Activated T-cell treated with anti-CD3 and anti-CD28 coated beads, Interleukin-2, amount 50 U/mL, for 72 hours (primary cell): ENCODE data around the gene ACAD9. TPM values are rescaled to one million over a fixed set of nuclear protein-coding genes. Genes with fewer than 3 reads are reported as not detected.

ENCODE experiments used
- ATAC-seq, 2 donors: fragments of 150-1000 bp; cut with Tn5 transposase; replicated peaks in 1 of 2; 2 replicates each; pipeline ENCODE4 v1.10.0; 2021; ENCODE audit warnings: moderate library complexity in 2 of 2, mild to moderate bottlenecking in 1 of 2
- DNase-seq, 2 donors: peaks; one replicate each; pipeline ENCODE4 v3.0.0; 2021 to 2022; ENCODE audit warnings: mixed read lengths in 1 of 2
- H3K27ac Mint-ChIP-seq: one replicate; pipeline ENCODE4 v1.8.0; 2022; ENCODE audit warnings: mild to moderate bottlenecking, moderate library complexity, mixed read lengths
- H3K27me3 Mint-ChIP-seq: one replicate; pipeline ENCODE4 v1.8.0; 2022; ENCODE audit warnings: low read depth, mixed read lengths
- H3K36me3 Mint-ChIP-seq, 2 donors: one replicate each; pipeline ENCODE4 v1.8.0; 2022; ENCODE audit warnings: mixed read lengths in 2 of 2, mild to moderate bottlenecking in 1 of 2; ENCODE audit not compliant: insufficient read depth in 2 of 2
- H3K4me1 Mint-ChIP-seq: one replicate; pipeline ENCODE4 v1.8.0; 2022; ENCODE audit warnings: low read depth, mixed read lengths
- H3K4me3 Mint-ChIP-seq, 2 donors: one replicate each; pipeline ENCODE4 v1.8.0; 2022; ENCODE audit warnings: mild to moderate bottlenecking in 2 of 2, mixed read lengths in 2 of 2, moderate library complexity in 2 of 2
- H3K9me3 Mint-ChIP-seq, 2 donors: one replicate each; pipeline ENCODE4 v1.8.0; 2022; ENCODE audit warnings: mixed read lengths in 2 of 2
- total RNA-seq, 2 donors: library from RNA; stranded (reverse); gene quantifications; one replicate each; pipeline ENCODE4 v1.2.3, GENCODE V29; 2022

The ACAD9 gene
- total RNA-seq, 2 donors from 2014 or later: 21.9 to 30.0 TPM

- no peak overlapping the region for H3K4me3 Mint-ChIP-seq
- H3K9me3 Mint-ChIP-seq: no peaks in the 10 kb centered on the region
- DNase-seq (no peak), ATAC-seq (no peak)
- H3K36me3 Mint-ChIP-seq: no peaks in the 10 kb centered on the region
- no peaks in the 10 kb centered on the region for H3K4me1 Mint-ChIP-seq
- no peak overlapping the region for H3K27ac Mint-ChIP-seq
- H3K27me3 Mint-ChIP-seq: no peaks in the 10 kb centered on the region
Measured at GRCh38 chr3:128940252-128940651, 60.8 kb downstream of the ACAD9 start.

- DNase-seq (no peak), ATAC-seq (no peak)
- H3K9me3 Mint-ChIP-seq: no peaks in the 10 kb centered on the region
- H3K27me3 Mint-ChIP-seq: no peaks in the 10 kb centered on the region
- H3K4me3 Mint-ChIP-seq: no peak overlapping the region
- no peaks in the 10 kb centered on the region for H3K4me1 Mint-ChIP-seq
- H3K36me3 Mint-ChIP-seq: no peaks in the 10 kb centered on the region
- no peak overlapping the region for H3K27ac Mint-ChIP-seq
Measured at GRCh38 chr3:128942161-128942952, 62.9 kb downstream of the ACAD9 start.

GRCh38 chr3:128945041-128945877 lies 65.8 kb downstream of the ACAD9 start:
- no peak for DNase-seq
- no peaks in the 10 kb centered on the region for H3K4me1 Mint-ChIP-seq
- no peak for ATAC-seq
- no peaks in the 10 kb centered on the region for H3K36me3 Mint-ChIP-seq
- no peak overlapping the region for H3K27ac Mint-ChIP-seq
- H3K27me3 Mint-ChIP-seq: no peaks in the 10 kb centered on the region
- H3K9me3 Mint-ChIP-seq: no peaks in the 10 kb centered on the region
- H3K4me3 Mint-ChIP-seq: no peak overlapping the region

- ATAC-seq (no peak), DNase-seq (no peak)
- Mint-ChIP-seq H3K27ac (no peak overlapping the region), H3K4me1 (no peaks in the 10 kb centered on the region), H3K27me3 (no peaks in the 10 kb centered on the region), H3K36me3 (no peaks in the 10 kb centered on the region), H3K9me3 (no peaks in the 10 kb centered on the region), H3K4me3 (no peak overlapping the region)
Measured at GRCh38 chr3:128945878-128946175, 66.4 kb downstream of the ACAD9 start.

GRCh38 chr3:128946411-128946810 lies 67.0 kb downstream of the ACAD9 start:
- H3K36me3 Mint-ChIP-seq: no peaks in the 10 kb centered on the region
- DNase-seq: no peak
- no peak overlapping the region for H3K27ac Mint-ChIP-seq
- H3K4me3 Mint-ChIP-seq: no peak overlapping the region
- H3K9me3 Mint-ChIP-seq: no peaks in the 10 kb centered on the region
- H3K4me1 Mint-ChIP-seq: no peaks in the 10 kb centered on the region
- no peak for ATAC-seq
- H3K27me3 Mint-ChIP-seq: no peaks in the 10 kb centered on the region

GRCh38 chr3:128949158-128949557 lies 69.7 kb downstream of the ACAD9 start:
- no peaks in the 10 kb centered on the region for H3K27me3 Mint-ChIP-seq
- no peaks in the 10 kb centered on the region for H3K4me1 Mint-ChIP-seq
- H3K36me3 Mint-ChIP-seq: peaks cover 1 to 3% of the 10 kb centered on the region in 2 donors
- H3K4me3 Mint-ChIP-seq: no peak overlapping the region
- H3K9me3 Mint-ChIP-seq: no peaks in the 10 kb centered on the region
- H3K27ac Mint-ChIP-seq: no peak overlapping the region
- ATAC-seq (no peak), DNase-seq (no peak)

- Mint-ChIP-seq H3K27me3 (no peaks in the 10 kb centered on the region), H3K4me3 (no peak overlapping the region), H3K36me3 (peaks cover 1 to 3% of the 10 kb centered on the region in 2 donors), H3K27ac (no peak overlapping the region), H3K9me3 (no peaks in the 10 kb centered on the region), H3K4me1 (no peaks in the 10 kb centered on the region)
- DNase-seq (peak; percentile 7 to 14), ATAC-seq (peak; percentile 37 to 57)
Measured at GRCh38 chr3:128950223-128950938, 71.0 kb downstream of the ACAD9 start.

GRCh38 chr3:128956440-128956839 lies 77.0 kb downstream of the ACAD9 start:
- Mint-ChIP-seq H3K36me3 (peaks cover 1 to 3% of the 10 kb centered on the region in 2 donors), H3K4me1 (no peaks in the 10 kb centered on the region), H3K27ac (no peak overlapping the region), H3K4me3 (no peak overlapping the region), H3K27me3 (no peaks in the 10 kb centered on the region), H3K9me3 (no peaks in the 10 kb centered on the region)
- ATAC-seq: no peak
- no peak for DNase-seq

Other genes with a start within 250 kb of the ACAD9 start
- gene RPN1, start 228.8 kb upstream of the ACAD9 start, total RNA-seq: 100 to 1,000 TPM; 155 to 179 TPM
- 100 to 1,000 TPM; 204 to 206 TPM for gene RAB7A, start 153.4 kb upstream of the ACAD9 start, total RNA-seq
- 1 to 10 TPM; 1.1 TPM for gene CFAP92, start 114.5 kb downstream of the ACAD9 start, total RNA-seq
- under 1 TPM; 0.26 to 0.42 TPM for gene EFCC1, start 121.7 kb downstream of the ACAD9 start, total RNA-seq
- gene GP9, start 181.2 kb downstream of the ACAD9 start, total RNA-seq: not detected
- gene RAB43, start 242.2 kb downstream of the ACAD9 start, total RNA-seq: 10 to 100 TPM; 82.5 to 95.5 TPM